BLaER1 (cell line): ENCODE results near the gene HPSE2.
"Not testable (repeated sequence)": the region's sequence is repeated elsewhere in the genome, so short reads cannot be mapped to it uniquely, and the experiment has no call there.

ENCODE experiments used
- H3K27ac ChIP-seq: shearing (Covaris generic); formaldehyde crosslinking; 2 replicates; pipeline ENCODE4 v1.8.1; 2022
- H3K27me3 ChIP-seq: shearing (Covaris generic); formaldehyde crosslinking; 2 replicates; pipeline ENCODE4 v1.8.1; 2022
- H3K36me3 ChIP-seq: shearing (Covaris generic); formaldehyde crosslinking; 2 replicates; pipeline ENCODE4 v1.8.1; 2022
- H3K4me1 ChIP-seq: shearing (Covaris generic); formaldehyde crosslinking; 2 replicates; pipeline ENCODE4 v1.8.1; 2022
- H3K4me2 ChIP-seq: shearing (Covaris generic); formaldehyde crosslinking; 2 replicates; pipeline ENCODE4 v1.8.1; 2022
- H3K4me3 ChIP-seq: shearing (Covaris generic); formaldehyde crosslinking; 2 replicates; pipeline ENCODE4 v1.8.1; 2022
- H3K9ac ChIP-seq: shearing (Covaris generic); formaldehyde crosslinking; 2 replicates; pipeline ENCODE4 v1.8.1; 2022
- H3K9me3 ChIP-seq: shearing (Covaris generic); formaldehyde crosslinking; 2 replicates; pipeline ENCODE4 v1.8.1; 2022
- H4K20me1 ChIP-seq: shearing (Covaris generic); formaldehyde crosslinking; 2 replicates; pipeline ENCODE4 v1.8.1; 2022
- Cebpa-rat ChIP-seq: shearing (Covaris generic); IDR thresholded peaks from 2 replicates; pipeline ENCODE4 v1.8.1; 2022

The HPSE2 gene

GRCh38 chr10:99010286-99010685, 225.4 kb downstream of the HPSE2 start:
- H3K9ac ChIP-seq, result no peak overlapping the region
- no peak overlapping the region for H3K27ac ChIP-seq
- no peaks in the 10 kb centered on the region for H3K4me1 ChIP-seq
- peaks cover 16% of the 10 kb centered on the region for H3K9me3 ChIP-seq
- no peaks in the 10 kb centered on the region for H4K20me1 ChIP-seq
- no peaks in the 10 kb centered on the region for H3K36me3 ChIP-seq
- H3K4me3 ChIP-seq, result no peak overlapping the region
- H3K4me2 ChIP-seq, result no peak overlapping the region
- no peak for TF ChIP-seq Cebpa-rat
- H3K27me3 ChIP-seq, result no peaks in the 10 kb centered on the region

- no peak for TF ChIP-seq Cebpa-rat
- no peaks in the 10 kb centered on the region for H3K27me3 ChIP-seq
- H3K4me1 ChIP-seq, result no peaks in the 10 kb centered on the region
- no peaks in the 10 kb centered on the region for H4K20me1 ChIP-seq
- no peak overlapping the region for H3K9ac ChIP-seq
- no peak overlapping the region for H3K4me3 ChIP-seq
- no peak overlapping the region for H3K27ac ChIP-seq
- no peaks in the 10 kb centered on the region for H3K36me3 ChIP-seq
- H3K4me2 ChIP-seq, result no peak overlapping the region
- H3K9me3 ChIP-seq, result peaks cover 23% of the 10 kb centered on the region
Measured at GRCh38 chr10:99008054-99008453, 227.6 kb downstream of the HPSE2 start.

DNA sequence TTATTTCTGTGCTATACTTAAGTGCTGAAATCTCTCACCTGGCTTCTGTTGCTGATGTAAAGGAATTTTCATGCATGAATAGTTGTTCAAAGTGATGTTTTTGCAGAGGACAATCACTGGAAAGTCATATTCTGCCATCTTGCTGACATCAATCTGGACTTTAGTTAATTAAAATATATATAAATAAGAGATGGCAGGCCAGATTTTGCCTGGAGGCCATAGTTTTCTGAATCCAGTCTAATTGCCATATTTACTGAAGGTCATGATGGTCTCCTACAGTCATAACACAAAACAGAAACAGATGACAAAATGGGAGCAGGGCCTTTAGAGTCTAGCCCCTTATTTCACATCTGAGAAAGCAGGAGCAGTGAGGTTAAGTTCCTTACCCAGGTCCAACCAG, 228.2 kb downstream of the HPSE2 start:
- Histone ChIP-seq H3K27me3 (no peaks in the 10 kb centered on the region), H3K4me3 (no peak overlapping the region), H3K27ac (no peak overlapping the region), H3K4me2 (no peak overlapping the region), H3K36me3 (no peaks in the 10 kb centered on the region), H4K20me1 (no peaks in the 10 kb centered on the region), H3K4me1 (no peaks in the 10 kb centered on the region), H3K9me3 (peaks cover 23% of the 10 kb centered on the region), H3K9ac (no peak overlapping the region)
- no peak for TF ChIP-seq Cebpa-rat

DNA sequence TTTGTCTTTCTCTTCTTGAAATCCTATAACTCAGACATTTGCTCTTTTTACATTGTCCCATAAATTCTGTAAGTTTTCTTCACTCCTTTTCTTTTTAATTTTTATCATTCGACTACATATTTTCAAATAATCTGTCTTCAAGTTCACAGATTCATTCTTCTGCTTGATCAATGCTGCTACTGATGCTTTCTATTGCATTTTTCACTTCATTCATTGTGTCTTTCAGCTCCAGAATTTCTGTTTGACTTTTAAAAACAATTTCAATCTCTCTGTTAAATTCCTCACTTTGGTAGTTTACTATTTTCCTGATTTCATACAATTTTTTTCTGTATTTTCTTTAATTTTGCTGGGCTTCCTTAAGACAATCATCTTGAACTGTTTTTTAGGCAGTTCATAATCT, 230.4 kb downstream of the HPSE2 start:
- H3K9me3 ChIP-seq, result peaks cover 23% of the 10 kb centered on the region
- no peaks in the 10 kb centered on the region for H4K20me1 ChIP-seq
- no peak overlapping the region for H3K4me2 ChIP-seq
- no peaks in the 10 kb centered on the region for H3K36me3 ChIP-seq
- H3K27ac ChIP-seq, result no peak overlapping the region
- TF ChIP-seq Cebpa-rat, result no peak
- no peak overlapping the region for H3K4me3 ChIP-seq
- no peak overlapping the region for H3K9ac ChIP-seq
- no peaks in the 10 kb centered on the region for H3K4me1 ChIP-seq
- H3K27me3 ChIP-seq, result no peaks in the 10 kb centered on the region

- no peaks in the 10 kb centered on the region for H4K20me1 ChIP-seq
- no peak overlapping the region for H3K27ac ChIP-seq
- TF ChIP-seq Cebpa-rat, result no peak
- H3K27me3 ChIP-seq, result no peaks in the 10 kb centered on the region
- H3K4me3 ChIP-seq, result no peak overlapping the region
- H3K9me3 ChIP-seq, result peaks cover 23% of the 10 kb centered on the region
- H3K4me2 ChIP-seq, result no peak overlapping the region
- H3K9ac ChIP-seq, result no peak overlapping the region
- H3K36me3 ChIP-seq, result no peaks in the 10 kb centered on the region
- H3K4me1 ChIP-seq, result no peaks in the 10 kb centered on the region
Measured at GRCh38 chr10:99004738-99005137, 230.9 kb downstream of the HPSE2 start.

GRCh38 chr10:99002392-99002791, 233.3 kb downstream of the HPSE2 start:
- no peaks in the 10 kb centered on the region for H3K4me1 ChIP-seq
- no peak overlapping the region for H3K4me2 ChIP-seq
- H3K9ac ChIP-seq, result no peak overlapping the region
- TF ChIP-seq Cebpa-rat, result no peak
- no peak overlapping the region for H3K27ac ChIP-seq
- no peaks in the 10 kb centered on the region for H3K27me3 ChIP-seq
- no peak overlapping the region for H3K4me3 ChIP-seq
- H3K36me3 ChIP-seq, result no peaks in the 10 kb centered on the region
- no peaks in the 10 kb centered on the region for H4K20me1 ChIP-seq
- H3K9me3 ChIP-seq, result peaks cover 23% of the 10 kb centered on the region

GRCh38 chr10:98997596-98997995, 238.1 kb downstream of the HPSE2 start:
- no peak for TF ChIP-seq Cebpa-rat
- Histone ChIP-seq H3K9ac (no peak overlapping the region), H3K27me3 (no peaks in the 10 kb centered on the region)

DNA sequence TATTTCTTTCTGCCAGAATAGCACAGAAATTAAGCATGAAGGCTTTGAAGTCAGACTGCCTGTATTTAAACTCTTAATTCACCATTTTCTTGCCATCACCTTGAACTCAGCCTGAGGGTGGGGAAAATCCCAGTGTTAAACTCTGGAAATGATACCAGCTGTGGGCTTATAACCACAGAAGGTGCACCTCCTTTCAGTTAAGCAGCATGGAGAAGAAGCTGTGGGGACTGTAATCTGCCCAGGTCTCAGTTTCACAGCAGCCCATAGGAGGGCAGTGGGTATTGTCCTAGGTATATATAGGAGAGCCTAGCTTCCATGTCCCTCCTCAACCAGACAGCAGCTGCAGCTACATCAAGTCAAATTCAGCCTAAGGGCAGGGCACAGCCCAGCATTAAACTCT, 241.6 kb downstream of the HPSE2 start:
- Histone ChIP-seq H3K4me3 (no peak overlapping the region), H3K27me3 (no peaks in the 10 kb centered on the region), H3K36me3 (no peaks in the 10 kb centered on the region), H3K9me3 (no peaks in the 10 kb centered on the region), H3K27ac (no peak overlapping the region), H3K4me1 (no peaks in the 10 kb centered on the region), H4K20me1 (no peaks in the 10 kb centered on the region), H3K4me2 (no peak overlapping the region), H3K9ac (no peak overlapping the region)
- TF ChIP-seq Cebpa-rat, result no peak

More at GRCh38 chr10:98997596-98997995, 238.1 kb downstream of the HPSE2 start:
- Histone ChIP-seq H3K27ac (no peak overlapping the region), H3K4me2 (no peak overlapping the region), H4K20me1 (no peaks in the 10 kb centered on the region), H3K4me1 (no peaks in the 10 kb centered on the region), H3K9me3 (no peaks in the 10 kb centered on the region), H3K4me3 (no peak overlapping the region), H3K36me3 (no peaks in the 10 kb centered on the region)

GRCh38 chr10:98983751-98984150, 251.9 kb downstream of the HPSE2 start:
- not testable (repeated sequence) for H3K27ac ChIP-seq, H3K4me2 ChIP-seq

GRCh38 chr10:98980353-98980752, 255.3 kb downstream of the HPSE2 start:
- Histone ChIP-seq H3K9me3 (no peaks in the 10 kb centered on the region), H3K4me1 (no peaks in the 10 kb centered on the region), H3K4me3 (no peak overlapping the region), H3K27me3 (no peaks in the 10 kb centered on the region), H3K27ac (no peak overlapping the region), H3K4me2 (no peak overlapping the region), H3K36me3 (no peaks in the 10 kb centered on the region), H3K9ac (no peak overlapping the region), H4K20me1 (no peaks in the 10 kb centered on the region)
- TF ChIP-seq Cebpa-rat, result no peak

More at GRCh38 chr10:98983751-98984150, 251.9 kb downstream of the HPSE2 start:
- not testable (repeated sequence) for H3K36me3 ChIP-seq, H3K9ac ChIP-seq, H3K27me3 ChIP-seq, H3K4me3 ChIP-seq, H3K9me3 ChIP-seq, H3K4me1 ChIP-seq, H4K20me1 ChIP-seq

DNA sequence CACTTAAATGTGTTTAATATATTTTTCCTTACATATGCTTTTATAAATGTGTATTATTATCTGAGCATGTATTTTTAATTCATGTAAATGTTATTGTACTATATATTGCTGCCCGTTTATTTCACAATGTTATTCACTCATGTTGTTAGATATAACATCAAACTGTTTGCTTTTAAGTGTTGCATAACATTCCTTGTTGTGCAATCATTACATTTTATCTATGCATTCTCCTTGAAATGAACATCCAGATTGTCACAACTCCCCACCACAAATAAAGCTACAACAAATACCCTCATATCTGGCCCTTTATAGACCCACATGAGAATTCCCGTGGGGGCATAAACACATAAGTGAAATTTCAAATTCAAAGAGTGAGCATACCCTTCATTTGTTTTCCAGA, 264.2 kb downstream of the HPSE2 start:
- H3K27me3 ChIP-seq, result no peaks in the 10 kb centered on the region
- H4K20me1 ChIP-seq, result no peaks in the 10 kb centered on the region
- H3K4me3 ChIP-seq, result no peak overlapping the region
- TF ChIP-seq Cebpa-rat, result peak; percentile 24; the same call in 1 of the 2 replicates
- no peak overlapping the region for H3K4me2 ChIP-seq
- H3K27ac ChIP-seq, result no peak overlapping the region
- H3K9ac ChIP-seq, result no peak overlapping the region
- no peaks in the 10 kb centered on the region for H3K36me3 ChIP-seq
- H3K4me1 ChIP-seq, result no peaks in the 10 kb centered on the region
- H3K9me3 ChIP-seq, result no peaks in the 10 kb centered on the region
